Measurements from ENCODE around the gene PKP1.

- TF ChIP-seq CTCF (IDR thresholded peaks at IDR 0.05; ENCODE audit: low read length), result no peak
- TF ChIP-seq EZH2 (IDR thresholded peaks at IDR 0.05; ENCODE audit: borderline replicate concordance, low read length), result no peak
Observed at GRCh38 chr1:201335901-201336300, 52.6 kb downstream of the PKP1 start.
